GM12878 (cell line): ENCODE measurements around the gene UTP11. TPM values are rescaled to one million over a fixed set of nuclear protein-coding genes. Genes with fewer than 3 reads are reported as not detected.
"Not testable (repeated sequence)": the region's sequence is repeated elsewhere in the genome, so short reads cannot be mapped to it uniquely, and the experiment has no call there.

Experiments used
- ATAC-seq: fragments of 200-7000 bp; cut with Tn5 transposase; 3 replicates; pipeline ENCODE4 v1.9.1; 2020; ENCODE audit warnings: mild to moderate bottlenecking, moderate library complexity
- BruUV-seq: library from RNA; stranded (reverse); fragments of 400-500 nt; replicated peaks from 2 replicates; lab custom pipeline; 2021; lab: Mats Ljungman, UMichigan
- CTCF ChIA-PET: fragments of 300-600 bp; sonication (Branson Sonifier 250); formaldehyde crosslinking; extraction: SDS; loops from one replicate; lab custom pipeline; 2021; ENCODE audit warnings: inconsistent platforms; lab: Yijun Ruan, JAX
- POLR2A ChIA-PET: fragments of 350-600 bp; formaldehyde crosslinking; extraction: SDS; loops from one replicate; lab custom pipeline; 2021; ENCODE audit warnings: inconsistent platforms; lab: Charles Lee
- RAD21 ChIA-PET: fragments of 300-600 bp; sonication (Branson Sonifier 250); formaldehyde crosslinking; loops from one replicate; lab custom pipeline; 2023; ENCODE audit warnings: antibody characterized with exemption; ENCODE audit not compliant: unreplicated experiment; lab: Charles Lee
- SMC1A ChIA-PET: fragments of 300-600 bp; sonication (Branson Sonifier 250); formaldehyde crosslinking; loops from one replicate; lab custom pipeline; 2023; ENCODE audit not compliant: unreplicated experiment, uncharacterized antibody; lab: Charles Lee
- DNase-seq: peaks from one replicate; pipeline ENCODE4 v3.0.0-alpha.2; 2011; ENCODE audit warnings: low read depth, low spot score
- FAIRE-seq: peaks from 3 replicates; lab custom pipeline; 2011; peaks lifted over from hg19 to GRCh38; lab: Jason Lieb, UNC
- H2AFZ ChIP-seq: 2 replicates; pipeline ENCODE4 v1.6.0; 2011; ENCODE audit warnings: low read depth, low read length, control low read depth; ENCODE audit not compliant: control insufficient read depth
- H3K27ac ChIP-seq: 2 replicates; pipeline ENCODE4 v1.5.1; 2011; ENCODE audit warnings: control low read depth; ENCODE audit not compliant: control insufficient read depth, insufficient read depth
- H3K27me3 ChIP-seq, 2 experiments: replicated peaks in 1 of 2; 2 replicates each; pipeline versions ENCODE4 v1.6.0 to v1.6.1; 2011; ENCODE audit warnings: low read length in 1 of 2; ENCODE audit not compliant: control insufficient read depth in 2 of 2, insufficient read depth in 2 of 2
- H3K36me3 ChIP-seq, 2 experiments: 2 replicates each; pipeline ENCODE4 v1.5.1; 2011; ENCODE audit warnings: low read length in 1 of 2; ENCODE audit not compliant: control insufficient read depth in 2 of 2, insufficient read depth in 2 of 2
- H3K4me1 ChIP-seq: 2 replicates; pipeline ENCODE4 v1.6.1; 2011; ENCODE audit warnings: mild to moderate bottlenecking, low read length, moderate library complexity, mixed read lengths; ENCODE audit not compliant: control insufficient read depth, insufficient read depth
- H3K4me2 ChIP-seq: 2 replicates; pipeline ENCODE4 v1.6.0; 2011; ENCODE audit warnings: control low read depth; ENCODE audit not compliant: control insufficient read depth, insufficient read depth
- H3K4me3 ChIP-seq: fragments of 200-600 bp; sonication (generic); 2 replicates; pipeline ENCODE4 v1.5.1; 2016
- H3K79me2 ChIP-seq: 2 replicates; pipeline ENCODE4 v1.6.0; 2011; ENCODE audit warnings: low read length; ENCODE audit not compliant: control insufficient read depth, insufficient read depth
- H3K9ac ChIP-seq: 2 replicates; pipeline ENCODE4 v1.8.0; 2011; ENCODE audit warnings: low read length, control low read depth, mixed read lengths; ENCODE audit not compliant: control insufficient read depth, insufficient read depth
- H3K9me3 ChIP-seq: replicated peaks from 3 replicates; pipeline ENCODE4 v1.5.1; 2011; ENCODE audit warnings: mild to moderate bottlenecking, low read length; ENCODE audit not compliant: control insufficient read depth, insufficient read depth
- H4K20me1 ChIP-seq: 2 replicates; pipeline ENCODE4 v1.6.0; 2011; ENCODE audit not compliant: control insufficient read depth, insufficient read depth
- BHLHE40 ChIP-seq, 2 experiments: fragments of 450-650 bp in 1 of 2; IDR thresholded peaks; 2 replicates each; pipeline ENCODE4 v1.6.1; 2011 to 2017; ENCODE audit warnings: low read depth in 2 of 2, borderline replicate concordance in 1 of 2, improper control_type of control experiment in 1 of 2, low read length in 1 of 2, mild to moderate bottlenecking in 1 of 2
- PML ChIP-seq: IDR thresholded peaks from 2 replicates; pipeline ENCODE4 v1.6.1; 2012; ENCODE audit warnings: low read length, inconsistent platforms
- YY1 ChIP-seq: IDR thresholded peaks from 2 replicates; pipeline ENCODE4 v1.6.1; 2011; ENCODE audit warnings: low read depth, mild to moderate bottlenecking, low read length
- WGBS: methylation state at CpG from one replicate; pipeline ENCODE4 v1.1.6; 2016; ENCODE audit warnings: low lambda C conversion rate; ENCODE audit not compliant: insufficient replicate concordance, insufficient coverage; ENCODE audit errors: missing lambda C conversion rate; 5-methylcytosine and 5-hydroxymethylcytosine counted together
- in situ Hi-C: fragments of 300-500 bp; cut with MboI; formaldehyde crosslinking; loops from 9 replicates; pipeline ENCODE4 v1.14.3; 2018; ENCODE audit warnings: mixed read lengths
- intact Hi-C: fragments of 100-400 bp; cut with micrococcal nuclease; formaldehyde crosslinking; loops from one replicate; pipeline ENCODE4 v1.14.2; 2022; ENCODE audit not compliant: unreplicated experiment
- polyA plus RNA-seq, 11 experiments: library from polyadenylated mRNA; depleted of rRNA in 4 of 11; unstranded in 6 of 11; stranded (reverse) in 5 of 11; fragments of >200 nt; fragmentation: Nextera tagmentation in 4 of 11; fragmentation: Illumina TruSeq in 1 of 11; extraction: Ambion mirVana in 4 of 11; extraction: Trizol in 1 of 11; gene quantifications; 1 replicate in 1 of 11; 2 replicates in 10 of 11; pipeline versions ENCODE4 v1.2.1 to v1.2.3, GENCODE V29; 2011 to 2016; ENCODE audit warnings: inconsistent platforms in 2 of 11, missing spikeins in 2 of 11, low read depth in 1 of 11
- total RNA-seq, 4 experiments: library from RNA; depleted of rRNA in 3 of 4; stranded (reverse); fragments of >200 nt in 3 of 4; fragmentation: Illumina TruSeq in 1 of 4; extraction: Trizol in 1 of 4; gene quantifications; 2 replicates each; pipeline versions ENCODE4 v1.2.1 to v1.2.3, GENCODE V29; 2013 to 2021

UTP11 gene
- total and polyA plus RNA-seq, 10 of the 15 experiments (the other 5 are each of a cell fraction or from before 2014, with no cell fraction given), result 34.5 to 146 (median 64.2) TPM

GRCh38 chr1:38031513-38031866 lies 19.0 kb downstream of the UTP11 start:
- CTCF ChIA-PET, result interaction anchor here (0.7 to 13.9 kb wide), 3 partner anchors 10 to 39 kb away, joined by 3 to 252 read pairs (median 52); no protein-coding TSS in a partner anchor
- intact Hi-C loops, result no loop called here
- SMC1A ChIA-PET, result interaction anchor here (1.6 to 6.6 kb wide), 2 partner anchors 20 to 40 kb away, joined by 6 to 68 read pairs; no protein-coding TSS in a partner anchor
- RAD21 ChIA-PET, result interaction anchor here (2.0 kb wide), 1 partner anchor 121 kb away, joined by 12 read pairs; no protein-coding TSS in a partner anchor
- Histone ChIP-seq H3K79me2 (no peaks in the 10 kb centered on the region), H3K9me3 (no peaks in the 10 kb centered on the region), H3K4me1 (peaks cover 51% of the 10 kb centered on the region), H3K27me3 (no peaks in the 10 kb centered on the region), H3K9ac (no peak overlapping the region), H2AFZ (no peak overlapping the region), H3K27ac (no peak overlapping the region), H3K36me3 (no peaks in the 10 kb centered on the region; a peak in 2 of 4 replicates), H3K4me3 (no peak overlapping the region), H4K20me1 (no peaks in the 10 kb centered on the region), H3K4me2 (no peak overlapping the region)
- in situ Hi-C loops, result loop anchor here (25.0 kb wide), 1 partner anchor 556 kb away; no protein-coding TSS in a partner anchor
- no TSS peak for BruUV-seq
- TF ChIP-seq PML (no peak), YY1 (no peak), BHLHE40 (IDR thresholded peaks at IDR 0.05; ENCODE audit: borderline replicate concordance in 1 of 2, low read depth in 2 of 2, low read length in 1 of 2) (peak in 1 of 2 experiments; percentile 33; a peak in 1 of 4 replicates)
- DNase-seq (no peak), ATAC-seq (no peak), FAIRE-seq (no peak)
- POLR2A ChIA-PET, result no interaction called here
- WGBS, result 54% methylated on average over 4 of the region's 4 CpGs

GRCh38 chr1:38032992-38033391 lies 20.5 kb downstream of the UTP11 start:
- intact Hi-C loops, ATAC-seq, BruUV-seq, H4K20me1 ChIP-seq, H3K79me2 ChIP-seq, H3K9ac ChIP-seq, H3K27me3 ChIP-seq, H2AFZ ChIP-seq, H3K9me3 ChIP-seq, H3K27ac ChIP-seq, DNase-seq, H3K4me3 ChIP-seq, H3K36me3 ChIP-seq, H3K4me2 ChIP-seq, FAIRE-seq: not testable (repeated sequence)
- peaks cover 36% of the 10 kb centered on the region for H3K4me1 ChIP-seq
- ChIA-PET SMC1A (interaction anchor here (0.7 to 1.7 kb wide), 4 partner anchors 28 to 488 kb away, joined by 3 to 6 read pairs (median 4); no protein-coding TSS in a partner anchor), CTCF (interaction anchor here (0.6 to 6.8 kb wide), 5 partner anchors 8 to 341 kb away, joined by 3 to 52 read pairs (median 3); no protein-coding TSS in a partner anchor), POLR2A (interaction anchor here (1.4 kb wide), 1 partner anchor 10 kb away, joined by 4 read pairs; no protein-coding TSS in a partner anchor), RAD21 (interaction anchor here (1.2 kb wide), 1 partner anchor 39 kb away, joined by 3 read pairs; no protein-coding TSS in a partner anchor)
- 100% methylated on average over 2 of the region's 2 CpGs for WGBS
- in situ Hi-C loops, result loop anchor here (25.0 kb wide), 1 partner anchor 554 kb away; no protein-coding TSS in a partner anchor
